PFSK-1 (cell line): ENCODE data around the gene TMEM175.

Experiments
- FOXP2 ChIP-seq: optimal IDR thresholded peaks from 2 replicates; pipeline ENCODE3; 2011; ENCODE audit warnings: borderline replicate concordance, control low read depth, inconsistent platforms; ENCODE audit not compliant: insufficient read depth; ENCODE audit errors: extremely low read length, extremely low read depth
- POLR2AphosphoS5 ChIP-seq: IDR thresholded peaks from 2 replicates; pipeline ENCODE4 v1.6.1; 2012; ENCODE audit warnings: low read depth, mild to moderate bottlenecking, control low read depth, low read length, moderate library complexity
- SIN3A ChIP-seq: IDR thresholded peaks from 2 replicates; pipeline ENCODE4 v1.6.1; 2012; ENCODE audit warnings: mild to moderate bottlenecking, low read length, moderate library complexity, borderline replicate concordance; ENCODE audit not compliant: insufficient read depth
- TAF1 ChIP-seq: IDR thresholded peaks from 2 replicates; pipeline ENCODE4 v1.6.1; 2012; ENCODE audit warnings: low read length, control low read depth, borderline replicate concordance; ENCODE audit not compliant: insufficient read depth
- TF ChIP-seq, protein P1 (sequence below), 2 experiments: IDR thresholded peaks; 2 replicates each; pipeline versions ENCODE4 v1.6.1 to v1.8.0; 2011 to 2012; ENCODE audit warnings: low read depth in 2 of 2, low read length in 2 of 2, control low read depth in 1 of 2, inconsistent platforms in 1 of 2, mild to moderate bottlenecking in 1 of 2, moderate library complexity in 1 of 2; ENCODE audit not compliant: insufficient read depth in 1 of 2

TMEM175 gene

DNA sequence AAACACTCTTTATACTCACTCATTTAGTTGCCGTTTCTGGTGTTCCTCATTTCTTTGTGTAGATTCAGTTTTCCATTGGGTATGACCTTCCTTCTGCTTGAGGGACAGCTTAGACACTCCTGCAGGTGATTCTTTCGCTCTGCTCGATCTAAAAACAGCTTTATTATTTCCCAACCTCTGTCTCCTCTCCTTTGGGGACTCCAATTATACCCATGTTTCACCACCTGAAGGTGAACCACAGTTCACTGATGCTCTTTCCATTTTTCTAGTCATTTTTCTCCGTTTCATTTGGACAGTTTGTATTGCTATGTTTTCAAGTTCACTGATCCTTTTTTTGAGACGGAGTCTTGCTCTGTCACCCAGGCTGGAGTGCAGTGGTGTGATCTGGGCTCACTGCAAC is 74.6 kb downstream of the TMEM175 start:
- TF ChIP-seq POLR2AphosphoS5 (no peak), SIN3A (no peak), FOXP2 (no peak), TAF1 (no peak)
- TF ChIP-seq, protein P1, sequence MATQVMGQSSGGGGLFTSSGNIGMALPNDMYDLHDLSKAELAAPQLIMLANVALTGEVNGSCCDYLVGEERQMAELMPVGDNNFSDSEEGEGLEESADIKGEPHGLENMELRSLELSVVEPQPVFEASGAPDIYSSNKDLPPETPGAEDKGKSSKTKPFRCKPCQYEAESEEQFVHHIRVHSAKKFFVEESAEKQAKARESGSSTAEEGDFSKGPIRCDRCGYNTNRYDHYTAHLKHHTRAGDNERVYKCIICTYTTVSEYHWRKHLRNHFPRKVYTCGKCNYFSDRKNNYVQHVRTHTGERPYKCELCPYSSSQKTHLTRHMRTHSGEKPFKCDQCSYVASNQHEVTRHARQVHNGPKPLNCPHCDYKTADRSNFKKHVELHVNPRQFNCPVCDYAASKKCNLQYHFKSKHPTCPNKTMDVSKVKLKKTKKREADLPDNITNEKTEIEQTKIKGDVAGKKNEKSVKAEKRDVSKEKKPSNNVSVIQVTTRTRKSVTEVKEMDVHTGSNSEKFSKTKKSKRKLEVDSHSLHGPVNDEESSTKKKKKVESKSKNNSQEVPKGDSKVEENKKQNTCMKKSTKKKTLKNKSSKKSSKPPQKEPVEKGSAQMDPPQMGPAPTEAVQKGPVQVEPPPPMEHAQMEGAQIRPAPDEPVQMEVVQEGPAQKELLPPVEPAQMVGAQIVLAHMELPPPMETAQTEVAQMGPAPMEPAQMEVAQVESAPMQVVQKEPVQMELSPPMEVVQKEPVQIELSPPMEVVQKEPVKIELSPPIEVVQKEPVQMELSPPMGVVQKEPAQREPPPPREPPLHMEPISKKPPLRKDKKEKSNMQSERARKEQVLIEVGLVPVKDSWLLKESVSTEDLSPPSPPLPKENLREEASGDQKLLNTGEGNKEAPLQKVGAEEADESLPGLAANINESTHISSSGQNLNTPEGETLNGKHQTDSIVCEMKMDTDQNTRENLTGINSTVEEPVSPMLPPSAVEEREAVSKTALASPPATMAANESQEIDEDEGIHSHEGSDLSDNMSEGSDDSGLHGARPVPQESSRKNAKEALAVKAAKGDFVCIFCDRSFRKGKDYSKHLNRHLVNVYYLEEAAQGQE (IDR thresholded peaks at IDR 0.05; ENCODE audit: insufficient read depth in 1 of 2, low read depth in 2 of 2, low read length in 2 of 2), result no peak
